Vagina (tissue), 2 donors: ENCODE data around the gene LRRC34. TPM values are rescaled to one million over a fixed set of nuclear protein-coding genes. Genes with fewer than 3 reads are reported as not detected.

Experiments used
- DNase-seq, 2 donors: peaks; one replicate each; pipeline ENCODE4 v3.0.0-alpha.2; 2017; ENCODE audit errors: extremely low spot score in 2 of 2
- H3K27ac ChIP-seq: fragments of 200-600 bp; sonication (generic); one replicate; pipeline ENCODE4 v1.5.1; 2019
- H3K27me3 ChIP-seq: fragments of 200-600 bp; sonication (generic); one replicate; pipeline ENCODE4 v1.5.1; 2019
- H3K36me3 ChIP-seq, 2 donors: fragments of 200-600 bp; sonication (generic); one replicate each; pipeline ENCODE4 v1.5.1; 2017 to 2019
- H3K4me1 ChIP-seq: fragments of 200-600 bp; sonication (generic); one replicate; pipeline ENCODE4 v1.5.1; 2019
- H3K4me3 ChIP-seq, 2 donors: fragments of 200-600 bp; sonication (generic); 1 replicate in 1 of 2; 2 replicates in 1 of 2; pipeline ENCODE4 v1.5.1; 2016 to 2019
- H3K9me3 ChIP-seq: fragments of 200-600 bp; sonication (generic); one replicate; pipeline ENCODE4 v1.5.1; 2019
- POLR2A ChIP-seq, 2 donors: fragments of 450-650 bp; IDR thresholded peaks; one replicate each; pipeline ENCODE4 v1.6.1; 2017; ENCODE audit warnings: antibody characterized with exemption in 2 of 2, mild to moderate bottlenecking in 2 of 2, moderate library complexity in 2 of 2
- POLR2AphosphoS5 ChIP-seq, 2 donors: sonication (generic); formaldehyde crosslinking; IDR thresholded peaks; one replicate each; pipeline ENCODE4 v1.9.0; 2017; ENCODE audit warnings: antibody characterized with exemption in 2 of 2, mild to moderate bottlenecking in 2 of 2, low read depth in 1 of 2; ENCODE audit not compliant: insufficient read depth in 1 of 2
- intact Hi-C: fragments of 100-400 bp; cut with DNase I; formaldehyde crosslinking; loops from one replicate; pipeline ENCODE4 v1.15.1; 2023
- total RNA-seq: library from RNA; depleted of rRNA; stranded (reverse); fragments of >200 nt; gene quantifications from one replicate; pipeline ENCODE4 v1.2.3, GENCODE V29; 2016
- TF ChIP-seq, protein P1 (sequence below), 3 experiments: fragments of 450-650 bp in 2 of 3; fragments of 200-600 bp in 1 of 3; sonication (generic) in 1 of 3; IDR thresholded peaks; one replicate each; pipeline ENCODE4 v1.5.1; 2017 to 2019; ENCODE audit warnings: antibody characterized with exemption in 3 of 3, mild to moderate bottlenecking in 2 of 3, moderate library complexity in 2 of 3

LRRC34 gene
- total RNA-seq, 1 donor from 2014 or later = 0.49 TPM

- intact Hi-C loops = no loop called here
- H3K27ac ChIP-seq = peak overlapping the region; percentile 100
- DNase-seq = no peak
- H3K27me3 ChIP-seq = no peaks in the 10 kb centered on the region
- H3K4me3 ChIP-seq = peak overlapping the region; percentile 78 to 91
- H3K9me3 ChIP-seq = no peaks in the 10 kb centered on the region
- TF ChIP-seq POLR2A (IDR thresholded peaks at IDR 0.05) (no peak), POLR2AphosphoS5 (IDR thresholded peaks at IDR 0.05; ENCODE audit: insufficient read depth in 1 of 2, low read depth in 1 of 2) (no peak)
- TF ChIP-seq, protein P1, sequence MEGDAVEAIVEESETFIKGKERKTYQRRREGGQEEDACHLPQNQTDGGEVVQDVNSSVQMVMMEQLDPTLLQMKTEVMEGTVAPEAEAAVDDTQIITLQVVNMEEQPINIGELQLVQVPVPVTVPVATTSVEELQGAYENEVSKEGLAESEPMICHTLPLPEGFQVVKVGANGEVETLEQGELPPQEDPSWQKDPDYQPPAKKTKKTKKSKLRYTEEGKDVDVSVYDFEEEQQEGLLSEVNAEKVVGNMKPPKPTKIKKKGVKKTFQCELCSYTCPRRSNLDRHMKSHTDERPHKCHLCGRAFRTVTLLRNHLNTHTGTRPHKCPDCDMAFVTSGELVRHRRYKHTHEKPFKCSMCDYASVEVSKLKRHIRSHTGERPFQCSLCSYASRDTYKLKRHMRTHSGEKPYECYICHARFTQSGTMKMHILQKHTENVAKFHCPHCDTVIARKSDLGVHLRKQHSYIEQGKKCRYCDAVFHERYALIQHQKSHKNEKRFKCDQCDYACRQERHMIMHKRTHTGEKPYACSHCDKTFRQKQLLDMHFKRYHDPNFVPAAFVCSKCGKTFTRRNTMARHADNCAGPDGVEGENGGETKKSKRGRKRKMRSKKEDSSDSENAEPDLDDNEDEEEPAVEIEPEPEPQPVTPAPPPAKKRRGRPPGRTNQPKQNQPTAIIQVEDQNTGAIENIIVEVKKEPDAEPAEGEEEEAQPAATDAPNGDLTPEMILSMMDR (IDR thresholded peaks at IDR 0.05) = no peak
- peaks cover 25% of the 10 kb centered on the region for H3K4me1 ChIP-seq
- H3K36me3 ChIP-seq = peaks cover 0 to 16% of the 10 kb centered on the region in 2 donors
These were observed 38.5 kb downstream of the LRRC34 start for GRCh38 chr3:169774186-169774585.

GRCh38 chr3:169772897-169773816, 39.5 kb downstream of the LRRC34 start, which contains the start of gene MYNN:
TSS of gene MYNN (plus strand) at chr3:169773396. CDS start at chr3:169774296, 900 bp downstream.
- peak in 1 of 2 donors; percentile 96 for DNase-seq
- intact Hi-C loops = no loop called here
- Histone ChIP-seq H3K27me3 (no peaks in the 10 kb centered on the region), H3K36me3 (peaks cover 0 to 11% of the 10 kb centered on the region in 2 donors), H3K4me1 (peaks cover 25% of the 10 kb centered on the region), H3K9me3 (no peaks in the 10 kb centered on the region), H3K4me3 (peak within 1 kb of the TSS; percentile 78 to 91), H3K27ac (peak within 1 kb of the TSS; percentile 100)
- TF ChIP-seq, protein P1 (IDR thresholded peaks at IDR 0.05) = no peak
- TF ChIP-seq POLR2A (IDR thresholded peaks at IDR 0.05) (peak; percentile 84 to 99), POLR2AphosphoS5 (IDR thresholded peaks at IDR 0.05; ENCODE audit: insufficient read depth in 1 of 2, low read depth in 1 of 2) (peak; percentile 93 to 100)

GRCh38 chr3:169772305-169772896, 40.3 kb downstream of the LRRC34 start:
- DNase-seq = no peak
- intact Hi-C loops = no loop called here

DNA sequence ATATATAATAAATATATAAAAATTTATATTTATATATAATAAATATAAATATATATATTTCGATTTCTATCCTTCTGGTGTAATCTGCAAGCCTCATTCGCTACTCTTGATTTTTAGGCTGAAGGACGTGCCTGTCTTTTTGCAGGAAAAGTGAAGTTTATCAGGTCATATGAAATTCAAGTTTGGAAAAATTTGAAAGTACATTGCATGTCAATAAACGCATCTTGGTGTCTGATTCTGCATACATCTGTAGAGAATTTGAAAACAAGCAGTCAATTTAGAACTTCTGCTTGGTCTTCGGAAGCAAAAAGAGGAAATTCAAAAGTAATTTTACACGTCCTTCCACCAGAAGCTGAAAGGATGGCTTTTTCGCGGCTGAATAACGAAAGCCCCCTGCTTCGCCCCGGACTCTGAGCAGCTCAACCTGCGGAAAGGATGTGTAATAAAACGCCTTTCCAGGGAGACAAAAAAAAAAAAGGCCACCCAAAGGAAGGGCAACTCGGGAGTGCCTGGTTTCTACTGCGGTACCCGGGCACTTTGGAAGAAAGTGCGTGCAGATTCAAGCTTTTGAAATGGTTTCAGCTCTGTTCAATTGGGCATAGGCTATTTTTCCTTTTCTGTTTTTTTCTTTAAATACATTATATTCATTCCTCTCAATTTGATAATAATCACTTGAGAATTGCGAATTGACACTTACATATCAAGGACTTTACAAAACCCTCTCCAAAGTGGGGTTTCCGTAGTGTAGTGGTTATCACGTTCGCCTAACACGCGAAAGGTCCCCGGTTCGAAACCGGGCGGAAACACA, 41.0 kb downstream of the LRRC34 start:
- no peaks in the 10 kb centered on the region for H3K27me3 ChIP-seq
- peaks cover 0 to under 1% of the 10 kb centered on the region in 2 donors for H3K36me3 ChIP-seq
- no peaks in the 10 kb centered on the region for H3K9me3 ChIP-seq
- H3K4me3 ChIP-seq = peak overlapping the region; percentile 78 to 91
- no peak for DNase-seq
- H3K27ac ChIP-seq = peak overlapping the region; percentile 100
- intact Hi-C loops = no loop called here
- peaks cover 25% of the 10 kb centered on the region for H3K4me1 ChIP-seq
- TF ChIP-seq POLR2A (IDR thresholded peaks at IDR 0.05) (no peak), POLR2AphosphoS5 (IDR thresholded peaks at IDR 0.05; ENCODE audit: insufficient read depth in 1 of 2, low read depth in 1 of 2) (peak in 1 of 2 donors; percentile 86)
- TF ChIP-seq, protein P1 (IDR thresholded peaks at IDR 0.05) = no peak

More at GRCh38 chr3:169772305-169772896, 40.3 kb downstream of the LRRC34 start:
- H3K4me1 ChIP-seq = peaks cover 25% of the 10 kb centered on the region
- H3K9me3 ChIP-seq = no peaks in the 10 kb centered on the region
- H3K27me3 ChIP-seq = no peaks in the 10 kb centered on the region
- peak overlapping the region; percentile 78 to 91 for H3K4me3 ChIP-seq
- H3K36me3 ChIP-seq = peaks cover 0 to 8% of the 10 kb centered on the region in 2 donors
- peak overlapping the region; percentile 100 for H3K27ac ChIP-seq
- TF ChIP-seq, protein P1 (IDR thresholded peaks at IDR 0.05) = no peak
- TF ChIP-seq POLR2AphosphoS5 (IDR thresholded peaks at IDR 0.05; ENCODE audit: insufficient read depth in 1 of 2, low read depth in 1 of 2) = no peak
- TF ChIP-seq POLR2A (IDR thresholded peaks at IDR 0.05) = no peak
